Cardiac septum (tissue), 1 donor: ENCODE measurements around the gene ELP2. TPM values are rescaled to one million over a fixed set of nuclear protein-coding genes. Genes with fewer than 3 reads are reported as not detected.
"Not testable (repeated sequence)": the region's sequence is repeated elsewhere in the genome, so short reads cannot be mapped to it uniquely, and the experiment has no call there.

Source experiments
- DNase-seq: peaks from one replicate; pipeline ENCODE4 v3.0.0-alpha.2; 2020; ENCODE audit warnings: low spot score
- intact Hi-C: fragments of 100-400 bp; cut with DNase I; formaldehyde crosslinking; loops from one replicate; pipeline ENCODE4 v1.14.0; 2022
- total RNA-seq: library from RNA; stranded (reverse); fragmentation: NEBNext Ultra II Directional; extraction: Animal tissue kit (Norgen Biotek cat#: 25700); gene quantifications from one replicate; pipeline ENCODE4 v1.2.1, GENCODE V29; 2021
- donor health status: DM: no; HTN: no; CAD: no.

ELP2 gene
- total RNA-seq, 1 donor from 2014 or later = 50.4 TPM

DNA sequence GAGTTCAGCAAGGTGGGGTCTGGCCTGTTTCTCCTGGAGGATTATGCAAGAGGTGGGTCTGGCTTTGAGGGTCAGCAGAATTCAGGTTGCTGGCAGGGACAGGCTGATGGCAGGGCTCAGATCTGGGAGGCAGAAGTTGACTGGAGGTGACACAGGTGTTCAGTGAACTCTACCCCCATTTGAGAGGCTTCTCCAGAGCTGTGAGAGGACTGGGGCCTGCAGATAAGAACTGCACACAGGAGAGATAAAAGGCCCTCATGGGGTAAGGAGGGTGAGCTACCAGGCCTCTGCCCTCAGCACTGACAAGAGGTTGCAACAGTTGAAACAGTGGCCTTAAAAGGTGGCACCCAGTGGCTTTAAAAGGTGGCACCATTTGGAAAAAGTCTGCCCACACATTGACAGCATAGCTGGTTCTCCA is 70.7 kb downstream of the ELP2 start:
- DNase-seq = no peak

DNA sequence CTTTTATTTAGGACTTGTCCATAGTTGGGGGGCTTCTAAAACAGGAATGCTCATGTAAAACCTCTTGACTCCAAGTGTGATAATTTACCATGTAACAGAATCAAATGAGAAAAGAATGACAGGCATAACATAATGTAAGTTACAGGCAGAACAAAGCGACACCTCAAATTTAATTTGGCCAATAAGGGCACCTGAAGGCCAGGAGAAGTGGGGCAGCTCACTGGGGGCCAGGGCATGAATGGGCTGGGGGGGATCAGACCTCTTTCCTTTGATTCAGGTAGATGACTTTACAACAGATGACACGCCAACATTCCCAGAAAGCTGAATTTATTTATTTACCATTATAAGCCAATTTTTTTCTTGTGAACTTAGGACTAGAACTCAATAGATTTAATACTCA is 72.1 kb downstream of the ELP2 start:
- intact Hi-C loops = loop anchor here (5.0 kb wide), 1 partner anchor 71 kb away; no protein-coding TSS in a partner anchor
- DNase-seq = no peak

More for the DNA sequence above, 70.7 kb downstream of the ELP2 start:
- intact Hi-C loops = loop anchor here (5.0 kb wide), 1 partner anchor 72 kb away; no protein-coding TSS in a partner anchor

DNA sequence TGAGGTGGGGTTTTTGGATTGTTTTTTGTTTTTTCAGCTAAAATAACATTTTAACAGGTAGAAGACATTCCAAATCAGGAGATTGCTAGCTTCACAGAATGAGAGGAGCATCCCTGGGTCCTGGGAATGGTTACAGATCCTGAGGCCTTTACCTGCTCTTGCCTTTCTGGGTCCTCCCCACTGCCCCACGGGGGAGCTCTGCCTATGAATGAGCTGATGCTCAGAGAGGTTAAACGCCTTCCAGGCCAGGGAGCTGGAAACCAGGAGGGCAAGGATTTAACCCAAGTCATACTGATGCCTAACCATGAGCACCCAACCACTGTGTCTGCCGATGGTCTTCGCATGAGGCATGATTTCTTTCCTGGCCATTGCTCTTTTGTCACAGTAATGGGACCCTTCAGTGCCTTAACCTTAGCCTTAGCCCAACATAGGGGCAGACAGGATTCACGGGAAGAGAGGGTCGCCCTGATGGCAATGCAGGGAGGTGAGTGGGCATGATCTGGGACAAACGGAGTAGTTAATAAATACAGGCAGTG is 73.7 kb downstream of the ELP2 start:
- intact Hi-C loops = loop anchor here (5.0 kb wide), 1 partner anchor 69 kb away; no protein-coding TSS in a partner anchor
- DNase-seq = no peak

DNA sequence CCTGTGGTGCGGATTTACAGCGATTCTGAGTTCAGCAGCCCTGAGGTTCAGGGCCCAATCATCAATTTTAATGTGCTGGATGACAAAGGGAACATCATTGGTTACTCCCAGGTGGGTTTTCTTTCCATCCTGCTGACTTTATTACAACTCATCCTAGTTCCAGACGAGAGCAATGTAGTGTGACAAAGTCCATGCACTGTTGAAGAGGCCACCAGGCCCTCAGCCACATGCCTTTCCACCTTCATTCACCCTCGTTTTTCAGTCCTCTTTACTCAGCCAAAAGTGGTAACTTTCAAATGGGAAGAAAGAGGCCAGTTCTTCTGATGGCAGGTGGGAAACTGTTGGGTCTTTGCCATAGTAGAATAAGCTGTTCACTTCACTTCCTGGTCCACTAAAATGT is 75.5 kb downstream of the ELP2 start:
- intact Hi-C loops = no loop called here
- DNase-seq = no peak

DNA sequence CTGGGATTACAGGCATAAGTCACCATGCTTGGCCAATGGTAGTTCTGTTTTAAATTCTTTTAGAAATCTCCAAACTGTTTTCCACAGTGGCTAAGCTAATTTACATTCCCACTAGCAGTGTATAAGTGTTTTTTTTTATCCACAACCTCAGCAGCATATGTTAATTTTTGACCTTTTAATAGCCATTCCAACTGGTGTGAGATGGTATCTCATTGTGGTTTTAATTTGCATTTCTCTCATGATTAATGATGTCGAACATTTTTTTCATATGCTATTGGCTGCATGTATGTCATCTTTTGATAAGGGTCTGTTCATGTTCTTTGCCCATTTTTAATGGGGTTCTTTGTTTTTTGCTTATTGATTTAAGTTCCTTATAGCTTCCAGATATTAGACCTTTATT is 77.6 kb downstream of the ELP2 start:
- intact Hi-C loops = no loop called here
- DNase-seq = no peak

DNA sequence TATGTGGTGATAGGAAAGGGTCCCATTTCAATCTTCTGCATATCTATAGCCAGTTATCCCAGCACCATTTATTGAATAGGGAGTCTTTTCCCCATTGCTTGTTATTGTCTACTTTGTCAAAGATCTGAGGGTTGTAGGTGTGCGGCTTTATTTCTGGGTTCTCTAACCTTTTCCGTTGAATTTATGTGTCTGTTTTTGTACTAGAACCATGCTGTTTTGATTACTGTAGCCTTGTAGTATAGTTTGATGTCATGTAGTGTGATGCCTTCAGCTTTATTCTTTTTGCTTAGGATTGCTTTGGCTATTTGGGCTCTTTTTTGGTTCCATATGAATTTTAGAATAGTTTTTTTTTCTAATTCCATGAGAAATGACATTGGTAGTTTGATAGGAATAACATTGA is 78.3 kb downstream of the ELP2 start:
- intact Hi-C loops, DNase-seq: not testable (repeated sequence)

DNA sequence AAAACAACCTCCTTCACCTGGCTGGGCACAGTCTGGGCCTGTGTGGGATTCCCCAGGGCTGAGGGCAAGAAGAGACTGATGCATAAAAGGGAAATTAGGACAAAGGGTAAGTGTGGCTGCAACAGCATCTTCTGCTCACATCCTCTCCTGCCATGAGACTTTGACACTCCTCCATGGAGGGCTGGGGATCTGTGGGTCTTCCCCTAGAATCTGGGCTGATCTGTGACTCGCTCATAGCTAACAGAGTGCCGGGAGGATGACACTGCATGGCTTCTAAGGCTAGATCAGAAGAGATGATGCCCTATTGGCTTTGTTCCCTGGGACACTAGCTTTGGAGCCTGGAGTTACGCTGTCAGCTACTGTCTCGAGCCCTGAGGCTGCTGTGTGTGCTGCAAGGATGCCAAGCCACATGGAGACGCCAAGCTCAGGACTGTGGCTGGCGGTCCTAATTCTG is 81.9 kb downstream of the ELP2 start:
- intact Hi-C loops = no loop called here
- DNase-seq = no peak

DNA sequence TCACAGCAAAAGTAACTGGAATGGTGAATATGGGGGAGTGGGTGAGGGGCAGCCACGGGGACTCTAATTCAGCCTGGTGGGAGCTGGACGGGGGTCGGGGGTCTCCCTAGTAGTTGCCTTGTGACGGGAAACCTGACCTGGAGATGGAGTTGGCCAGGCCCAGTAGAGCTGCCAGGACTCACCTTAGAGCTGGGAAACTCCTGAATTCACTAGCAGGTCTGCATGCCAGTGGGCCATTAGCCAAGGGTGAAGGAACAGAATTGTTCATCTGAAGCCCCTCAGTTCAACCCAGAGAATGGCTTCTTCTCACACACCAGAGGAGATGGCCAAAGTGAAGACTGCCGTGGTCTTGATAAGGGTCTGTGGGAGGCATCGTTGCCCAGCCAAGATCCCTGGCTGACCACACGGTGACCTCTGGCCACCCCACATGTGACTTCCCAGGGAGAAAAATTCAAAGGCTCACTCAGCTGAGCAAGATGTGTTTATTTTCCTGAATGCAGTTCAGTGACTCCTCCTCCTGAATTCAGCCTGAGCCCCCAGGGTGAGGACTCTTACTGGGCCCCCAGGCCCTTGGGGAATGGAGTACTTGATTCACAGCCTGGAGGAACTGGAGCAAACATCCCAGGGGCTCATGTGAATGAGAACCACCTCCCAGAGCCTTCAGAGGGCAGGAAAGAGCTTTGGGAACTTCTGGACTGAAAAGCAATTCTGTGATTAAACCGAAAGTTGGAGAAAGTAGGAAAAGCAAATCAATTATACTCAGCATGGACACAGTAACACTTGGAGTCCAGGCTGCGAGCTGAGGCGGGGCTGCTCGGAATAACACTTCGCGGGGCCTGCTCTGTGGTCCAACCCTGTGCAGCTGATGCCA is 82.8 kb downstream of the ELP2 start:
- no peak for DNase-seq
- intact Hi-C loops = no loop called here

DNA sequence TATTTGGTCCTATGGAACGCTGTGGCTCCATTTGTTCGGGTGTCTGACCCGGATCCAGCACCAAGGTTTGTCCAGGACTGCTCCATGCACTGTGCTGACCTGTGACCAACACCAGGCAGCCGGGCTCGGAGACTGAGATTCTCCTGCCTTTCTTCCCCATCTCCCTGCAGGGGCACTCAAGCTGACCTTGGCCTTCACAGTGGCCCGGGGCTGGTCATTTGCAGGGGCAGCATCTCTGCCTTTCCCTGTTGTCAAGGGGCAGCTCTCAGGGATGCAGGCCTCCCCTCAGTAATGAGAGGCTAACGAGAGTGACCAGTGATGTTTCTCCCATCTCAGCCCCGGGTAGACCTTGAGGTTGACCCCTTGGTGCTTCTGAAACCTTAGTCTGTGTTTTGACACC is 85.1 kb downstream of the ELP2 start:
- no peak for DNase-seq
- intact Hi-C loops = no loop called here

DNA sequence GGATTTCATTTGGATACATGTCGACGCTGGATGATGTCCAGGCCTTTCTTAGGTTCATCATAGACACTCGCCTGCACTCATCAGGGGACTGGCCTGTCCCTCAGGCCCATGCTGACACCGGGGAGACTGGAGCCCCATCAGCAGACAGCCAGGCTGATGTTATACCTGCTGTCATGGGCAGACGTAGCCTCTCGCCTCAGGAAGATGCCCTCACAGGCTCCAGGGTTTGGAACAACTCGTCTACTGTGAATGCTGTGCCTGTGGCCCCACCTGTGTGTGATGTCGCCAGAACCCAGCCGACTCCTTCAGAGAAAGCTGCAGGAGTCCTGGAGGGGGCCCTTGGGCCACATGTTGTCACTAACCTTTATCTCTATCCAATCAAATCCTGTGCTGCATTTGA is 85.9 kb downstream of the ELP2 start:
- intact Hi-C loops = no loop called here
- DNase-seq = no peak

DNA sequence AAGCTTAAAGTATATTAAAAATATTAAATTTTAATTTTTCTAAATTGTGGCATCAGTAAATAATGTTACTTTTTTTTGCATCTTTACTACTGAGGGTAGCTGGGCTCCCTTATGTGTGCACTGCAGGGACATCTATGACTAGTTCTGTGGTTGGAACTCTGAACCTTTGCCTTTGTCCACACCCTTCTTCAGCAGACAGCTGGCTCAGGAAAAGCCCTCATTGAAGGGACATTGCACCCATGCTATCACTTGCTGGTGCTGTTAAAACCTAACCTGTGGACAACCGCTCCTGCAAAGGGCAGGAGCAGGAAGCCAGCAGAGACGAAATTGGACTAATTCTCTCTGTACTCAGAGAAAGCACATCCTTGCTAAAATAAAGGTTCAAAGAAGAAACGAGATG is 87.6 kb downstream of the ELP2 start:
- intact Hi-C loops = no loop called here
- DNase-seq = no peak

DNA sequence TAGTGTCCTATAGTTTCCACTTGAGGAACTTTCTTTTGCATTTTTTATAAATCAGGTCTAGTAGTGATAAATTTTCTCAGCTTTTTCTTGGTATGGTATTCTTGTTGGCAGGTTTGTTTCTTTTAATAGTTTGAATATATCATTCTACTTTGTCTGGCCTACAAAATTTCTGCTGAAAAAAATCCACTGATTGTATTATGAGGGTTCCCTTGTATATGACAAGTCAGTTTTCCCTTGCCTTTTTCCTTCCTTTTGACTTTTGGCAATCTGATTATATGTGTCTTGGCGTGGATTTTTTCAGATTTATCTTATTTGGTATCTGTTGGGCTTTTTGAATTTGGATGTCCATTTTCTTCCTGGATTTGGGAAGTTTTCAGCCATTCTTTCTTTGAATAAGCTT is 99.5 kb downstream of the ELP2 start:
- intact Hi-C loops = no loop called here
- no peak for DNase-seq

Other genes with a start within 250 kb of the ELP2 start
- gene RPRD1A, start 62.3 kb upstream of the ELP2 start, total RNA-seq = 50.7 TPM
- 15.6 TPM for gene SLC39A6, start 559 bp upstream of the ELP2 start, total RNA-seq
- 0.38 TPM for gene MOCOS, start 57.6 kb downstream of the ELP2 start, total RNA-seq
- gene FHOD3, start 167.8 kb downstream of the ELP2 start, total RNA-seq = 311 TPM